HG03159 (cell line): ENCODE results near the gene PRKAG2.

Experiments
- ATAC-seq: cut with Tn5 transposase; IDR thresholded peaks from one replicate; pipeline ENCODE4 v1.9.1; 2021; ENCODE audit warnings: mild to moderate bottlenecking, moderate library complexity; ENCODE audit not compliant: unreplicated experiment

Gene PRKAG2

GRCh38 chr7:151900986-151901621 lies 24.2 kb upstream of the PRKAG2 start:
- ATAC-seq, result no peak

DNA sequence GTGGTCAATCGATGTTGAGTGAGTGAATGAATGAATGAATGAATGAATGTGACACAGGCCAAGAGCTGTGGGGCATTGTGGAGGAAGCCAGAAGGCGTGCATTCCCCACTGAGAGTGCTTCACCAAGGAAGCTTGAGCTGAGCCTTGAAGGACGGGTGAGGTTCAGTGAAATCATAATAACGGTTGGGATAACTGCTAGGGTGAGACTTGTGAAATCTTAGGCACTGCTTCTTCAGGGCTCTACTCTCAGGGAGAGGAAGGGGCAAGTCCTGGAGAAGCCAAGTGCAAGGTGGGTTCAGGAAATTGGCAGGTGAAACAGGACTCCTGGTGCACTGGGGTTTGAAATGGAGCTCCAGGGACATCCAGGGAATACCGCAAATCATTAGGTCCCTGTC lies 23.7 kb upstream of the PRKAG2 start:
- no peak for ATAC-seq

DNA sequence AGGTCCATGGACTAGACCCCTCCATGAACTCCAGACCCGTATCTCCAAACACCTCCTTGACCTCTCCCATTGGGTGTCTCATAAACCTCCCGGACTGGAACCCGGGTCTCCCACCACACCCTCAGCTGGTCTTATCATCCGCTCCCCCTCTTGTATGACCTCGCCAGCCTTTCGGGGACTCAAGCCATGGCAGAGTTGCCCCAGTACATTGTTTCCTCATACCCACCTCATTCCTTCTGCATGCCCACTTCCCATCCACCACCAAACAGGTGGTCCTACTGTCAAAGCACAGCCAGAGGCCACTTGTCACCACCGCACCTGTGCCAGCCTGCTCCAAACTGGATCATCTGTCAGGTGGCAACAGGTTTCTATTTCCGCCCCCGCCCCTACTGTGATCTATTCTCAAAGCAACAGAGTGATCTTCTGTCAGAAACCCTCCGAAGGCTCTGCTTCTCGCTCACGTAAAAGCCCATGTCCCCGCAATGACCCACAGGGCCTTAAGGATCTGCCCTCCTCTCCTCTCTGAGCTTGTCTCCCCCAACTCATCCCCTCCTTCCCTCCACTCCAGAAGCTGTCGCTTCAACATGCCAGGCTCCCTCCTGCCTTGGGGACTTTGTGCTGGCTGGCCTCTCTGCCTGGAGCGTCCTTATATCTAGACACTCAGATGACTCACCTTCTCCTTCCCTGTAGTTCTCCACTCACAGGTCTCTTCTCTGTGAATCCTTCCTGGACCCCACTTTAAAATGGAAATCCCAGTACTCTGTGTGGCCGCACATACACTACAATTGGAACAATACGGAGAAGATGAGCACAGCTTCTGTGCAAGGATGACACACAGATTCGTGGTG lies 22.8 kb upstream of the PRKAG2 start:
- ATAC-seq, result no peak

GRCh38 chr7:151897951-151898686 lies 21.2 kb upstream of the PRKAG2 start:
- no peak for ATAC-seq

- no peak for ATAC-seq
Measured at GRCh38 chr7:151897161-151897731, 20.3 kb upstream of the PRKAG2 start.

DNA sequence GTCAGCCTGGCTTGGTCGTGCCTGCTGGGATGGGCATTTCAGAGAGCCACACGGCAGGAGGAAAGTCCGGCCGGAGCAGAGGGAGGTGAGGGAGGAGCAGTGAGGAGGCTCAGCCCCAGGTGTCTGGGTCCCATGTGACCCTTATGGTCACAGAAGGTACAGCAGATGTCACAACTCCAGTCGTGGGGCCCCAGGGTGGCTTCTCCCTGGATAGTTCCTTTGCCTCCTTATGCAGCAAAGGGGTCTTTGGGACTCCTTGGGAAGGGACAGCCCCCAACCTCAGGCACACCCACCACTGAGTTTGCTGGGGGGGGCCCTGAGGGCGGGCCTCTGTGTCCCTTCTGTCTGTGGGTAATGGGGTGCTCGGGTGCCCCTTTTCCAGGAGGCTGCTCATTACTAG lies 19.6 kb upstream of the PRKAG2 start:
- ATAC-seq, result no peak

DNA sequence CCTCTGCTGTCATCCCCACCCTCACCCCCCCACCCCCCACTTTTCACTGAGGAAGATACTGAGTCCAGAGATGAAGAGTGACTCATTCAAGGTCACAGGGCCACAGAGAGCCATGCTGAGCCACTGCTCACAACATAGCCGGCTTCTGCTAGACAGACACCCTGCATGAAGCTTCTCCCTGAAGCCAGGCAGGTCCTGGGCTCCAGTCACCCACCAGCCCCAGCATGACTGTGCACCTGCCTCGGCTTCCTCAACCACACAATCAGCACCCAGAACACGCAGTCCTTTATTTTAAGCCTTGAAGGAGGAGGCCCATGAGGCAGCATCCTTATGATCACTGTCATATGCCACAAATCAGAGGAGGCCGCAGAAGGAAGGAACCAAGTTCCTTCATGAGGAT lies 19.2 kb upstream of the PRKAG2 start:
- no peak for ATAC-seq

DNA sequence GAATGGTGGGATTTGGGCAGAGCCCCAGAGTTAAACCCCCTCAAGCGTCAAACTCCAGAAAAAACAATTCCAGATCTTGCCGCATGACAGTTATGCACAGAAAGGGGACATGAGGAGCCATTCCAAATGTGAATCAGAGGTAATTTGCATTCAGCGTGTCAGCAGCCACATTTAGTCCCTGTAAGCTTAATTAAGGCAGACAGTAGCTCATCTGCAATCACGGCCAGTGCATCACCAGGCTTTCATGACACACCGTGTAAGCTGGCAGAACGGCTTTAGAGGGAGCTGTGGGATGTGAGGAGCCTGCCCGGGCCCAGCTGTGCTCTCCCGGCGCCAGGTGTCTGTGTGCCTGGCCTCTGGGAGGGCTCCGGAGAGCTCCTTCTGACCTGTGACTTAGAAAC lies 18.7 kb upstream of the PRKAG2 start:
- ATAC-seq, result no peak

- ATAC-seq, result no peak
Measured at GRCh38 chr7:151895008-151895630, 18.2 kb upstream of the PRKAG2 start.

GRCh38 chr7:151894111-151895007 lies 17.4 kb upstream of the PRKAG2 start:
- no peak for ATAC-seq

GRCh38 chr7:151893405-151893923 lies 16.5 kb upstream of the PRKAG2 start:
- no peak for ATAC-seq

DNA sequence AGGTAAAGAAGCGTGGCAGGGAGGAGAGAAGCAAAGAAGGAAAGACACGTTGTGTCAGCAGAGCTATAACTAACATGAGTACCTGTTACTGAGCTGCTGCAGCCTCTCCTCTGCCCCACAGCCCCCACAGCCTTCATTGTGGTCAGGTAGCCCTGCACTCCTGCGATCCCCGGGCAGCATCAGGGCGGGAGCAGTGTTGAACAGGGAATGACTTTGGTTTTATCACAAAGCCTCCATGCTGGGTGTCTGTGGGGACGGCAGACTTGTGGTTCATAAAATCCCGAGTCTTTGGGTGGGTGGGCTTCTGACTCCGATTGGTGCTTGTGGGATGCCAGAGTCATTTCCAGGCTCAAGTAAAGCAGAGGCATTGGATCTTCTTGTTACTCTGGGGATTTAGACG lies 14.8 kb upstream of the PRKAG2 start:
- no peak for ATAC-seq

DNA sequence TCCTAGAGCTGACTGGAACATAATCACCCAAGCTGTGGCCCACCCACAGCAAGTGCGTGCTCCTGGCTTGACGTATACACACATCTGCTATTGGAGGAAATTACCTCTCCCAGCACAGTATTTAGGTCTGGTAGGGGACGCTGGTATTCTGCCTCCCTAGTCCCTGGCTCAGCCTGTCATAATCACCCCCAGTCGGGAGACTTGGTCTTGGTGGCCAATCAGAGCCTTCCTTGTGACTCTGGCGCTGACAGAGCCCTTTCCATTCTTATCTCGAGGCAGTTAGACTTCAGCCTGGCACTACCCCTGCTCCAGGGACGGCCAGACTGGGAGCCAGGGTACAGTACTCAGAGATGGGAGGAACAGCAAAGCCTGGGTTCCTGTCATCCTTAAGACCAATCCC lies 14.3 kb upstream of the PRKAG2 start:
- ATAC-seq, result no peak

DNA sequence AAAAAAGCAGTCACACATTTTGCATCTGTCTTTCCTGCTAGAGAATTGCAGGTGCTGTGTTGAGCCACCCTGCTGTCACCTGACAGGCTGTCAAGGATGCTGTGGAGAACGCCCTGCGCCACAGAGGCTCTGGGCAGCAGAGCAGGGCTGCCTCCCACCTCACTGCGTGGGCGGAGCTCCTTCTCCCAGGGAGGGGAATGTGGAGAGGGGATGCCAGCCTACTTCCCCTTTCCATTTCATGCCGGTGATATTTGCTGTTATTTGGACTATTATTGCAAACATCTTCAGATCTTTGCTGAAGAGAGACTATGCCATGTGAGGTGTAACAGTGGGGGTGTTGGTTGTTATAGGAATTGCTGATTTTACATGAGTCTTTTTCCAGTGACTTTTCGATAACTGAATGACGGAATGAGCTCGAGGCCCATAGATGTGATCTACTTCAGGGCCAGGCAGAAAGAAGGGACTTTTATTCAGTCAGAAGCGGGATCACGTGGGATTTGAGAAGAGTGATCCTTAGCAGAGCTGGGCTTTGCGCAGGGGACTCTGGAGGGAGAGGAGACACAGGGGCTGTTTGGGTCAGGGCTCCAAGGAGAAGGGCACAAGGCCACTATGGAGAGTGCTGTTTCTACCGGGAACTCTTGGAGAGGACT lies 13.6 kb upstream of the PRKAG2 start:
- no peak for ATAC-seq

GRCh38 chr7:151889406-151890354 lies 12.8 kb upstream of the PRKAG2 start:
- ATAC-seq, result no peak

- ATAC-seq, result no peak
Measured at GRCh38 chr7:151888079-151889067, 11.5 kb upstream of the PRKAG2 start.

DNA sequence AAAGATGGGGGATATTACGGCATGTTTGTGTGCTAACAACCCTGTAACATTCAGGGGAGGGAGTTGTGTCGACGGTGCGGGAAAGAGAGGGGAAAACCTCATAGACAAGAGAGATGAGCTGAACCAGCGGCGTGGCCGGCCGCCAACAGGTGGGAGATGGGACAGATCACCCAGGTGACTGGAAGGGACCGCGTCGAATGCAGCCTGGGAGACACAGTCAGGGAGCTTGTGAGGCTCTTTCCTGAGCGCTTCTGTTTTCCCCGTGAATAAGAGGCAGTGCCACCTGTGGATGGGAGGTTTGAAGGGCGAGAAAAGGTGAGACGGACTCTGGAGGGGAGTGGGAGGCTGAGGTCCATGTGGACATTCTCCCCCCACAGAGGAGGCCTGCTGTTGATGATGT lies 9.9 kb upstream of the PRKAG2 start:
- ATAC-seq, result no peak
